Measurements from ENCODE around the gene DICER1.
"Not testable (repeated sequence)": the region's sequence is repeated elsewhere in the genome, so short reads cannot be mapped to it uniquely, and the experiment has no call there.

DICER1 gene

DNA sequence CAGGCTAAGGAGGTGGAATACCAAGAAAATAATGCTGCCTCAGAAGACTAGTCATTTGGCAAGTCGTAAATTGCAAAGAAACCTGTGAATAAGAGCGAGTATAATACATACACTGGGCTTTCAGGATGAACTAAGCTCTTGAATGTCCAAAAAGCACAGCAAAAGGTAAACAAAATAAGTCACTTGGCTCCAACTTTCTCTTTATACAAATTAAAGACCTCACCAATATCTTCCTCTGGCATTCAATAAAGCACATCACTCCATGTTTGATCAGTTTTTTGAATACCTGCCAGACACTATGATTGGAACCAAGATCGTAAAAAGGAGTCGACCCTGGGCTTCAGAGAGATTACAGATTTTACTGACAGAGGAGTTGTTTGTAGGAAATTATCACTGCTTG lies 3.5 kb downstream of the DICER1 start:
- in situ Hi-C loops (cut with MboI; ENCODE audit: low sequenced_read_pairs), result no loop called here

DNA sequence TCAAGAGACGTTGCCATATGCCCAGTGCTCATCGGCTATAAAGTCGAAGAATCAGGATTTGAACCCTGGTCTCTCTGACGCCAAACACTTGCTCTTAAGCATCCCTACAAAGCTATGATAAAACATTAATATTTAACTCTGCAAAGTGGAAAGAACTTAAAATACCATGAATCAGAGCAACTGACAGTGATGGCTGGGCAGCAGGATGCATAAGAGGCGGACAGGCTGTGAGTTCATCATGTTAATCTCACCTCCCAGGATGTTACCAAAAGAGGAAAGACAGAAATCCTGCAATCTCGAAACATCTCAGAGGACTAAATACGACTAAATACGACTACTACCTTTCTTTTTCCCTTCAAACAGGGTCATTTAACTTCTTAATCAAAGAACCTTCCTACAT lies 5.8 kb downstream of the DICER1 start:
- in situ Hi-C loops (cut with MboI; ENCODE audit: low sequenced_read_pairs), result no loop called here

DNA sequence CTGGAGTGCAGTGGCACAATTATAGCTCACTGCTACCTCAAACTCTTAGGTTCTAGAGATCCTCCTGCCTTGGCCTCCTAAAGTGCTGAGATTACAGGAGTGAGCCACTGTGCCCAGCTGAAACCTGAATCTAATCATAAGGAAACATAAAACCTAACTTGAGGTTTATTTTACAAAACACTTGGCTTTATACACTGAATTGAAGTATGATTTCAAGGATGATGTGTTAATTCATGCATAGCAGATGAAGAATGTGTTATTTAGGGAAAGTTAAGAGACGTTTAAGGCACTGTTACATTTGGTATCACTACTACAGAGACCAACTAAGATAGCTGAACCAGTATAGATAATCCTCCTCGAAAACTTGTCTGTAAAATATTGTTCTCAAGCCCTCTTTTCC lies 6.4 kb downstream of the DICER1 start:
- in situ Hi-C loops (cut with MboI; ENCODE audit: low sequenced_read_pairs), result no loop called here

DNA sequence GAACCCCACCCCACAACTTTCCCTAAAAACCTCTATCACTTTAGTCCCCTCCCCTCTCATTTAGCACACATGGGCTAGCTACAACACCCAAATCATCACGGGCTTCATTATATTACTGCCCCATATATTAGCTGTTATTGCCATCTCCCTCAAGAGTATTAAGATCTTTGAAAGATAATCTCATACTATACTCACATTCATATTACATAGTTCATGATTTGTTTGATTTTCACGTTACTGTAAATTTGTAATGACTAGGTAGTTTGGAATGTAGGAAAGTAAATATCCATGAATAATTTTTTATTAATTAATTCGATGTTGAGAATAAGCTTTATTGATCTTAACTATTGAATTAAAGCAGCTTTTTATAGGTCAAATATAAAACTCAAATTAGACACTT lies 7.9 kb downstream of the DICER1 start:
- in situ Hi-C loops (cut with MboI; ENCODE audit: low sequenced_read_pairs), result no loop called here

DNA sequence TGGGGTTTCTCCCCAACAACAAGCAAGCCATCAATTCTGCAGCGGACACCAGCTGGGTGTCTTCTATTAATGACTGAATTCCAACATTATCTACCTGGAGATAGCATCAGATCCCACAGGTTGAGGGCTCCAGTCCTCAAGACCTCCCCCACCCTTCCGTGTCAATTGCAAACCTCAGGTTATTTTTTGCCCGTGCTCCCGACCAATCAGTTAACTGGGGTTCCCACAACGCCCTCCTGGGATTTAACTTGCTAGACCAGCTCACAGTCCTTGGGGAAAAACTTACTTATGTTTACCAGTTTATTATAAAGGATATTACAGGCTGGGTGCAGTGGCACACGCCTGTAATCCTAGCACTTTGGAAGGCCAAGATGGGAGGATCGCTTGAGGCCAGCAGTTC lies 9.7 kb downstream of the DICER1 start:
- in situ Hi-C loops (cut with MboI; ENCODE audit: low sequenced_read_pairs), result no loop called here

DNA sequence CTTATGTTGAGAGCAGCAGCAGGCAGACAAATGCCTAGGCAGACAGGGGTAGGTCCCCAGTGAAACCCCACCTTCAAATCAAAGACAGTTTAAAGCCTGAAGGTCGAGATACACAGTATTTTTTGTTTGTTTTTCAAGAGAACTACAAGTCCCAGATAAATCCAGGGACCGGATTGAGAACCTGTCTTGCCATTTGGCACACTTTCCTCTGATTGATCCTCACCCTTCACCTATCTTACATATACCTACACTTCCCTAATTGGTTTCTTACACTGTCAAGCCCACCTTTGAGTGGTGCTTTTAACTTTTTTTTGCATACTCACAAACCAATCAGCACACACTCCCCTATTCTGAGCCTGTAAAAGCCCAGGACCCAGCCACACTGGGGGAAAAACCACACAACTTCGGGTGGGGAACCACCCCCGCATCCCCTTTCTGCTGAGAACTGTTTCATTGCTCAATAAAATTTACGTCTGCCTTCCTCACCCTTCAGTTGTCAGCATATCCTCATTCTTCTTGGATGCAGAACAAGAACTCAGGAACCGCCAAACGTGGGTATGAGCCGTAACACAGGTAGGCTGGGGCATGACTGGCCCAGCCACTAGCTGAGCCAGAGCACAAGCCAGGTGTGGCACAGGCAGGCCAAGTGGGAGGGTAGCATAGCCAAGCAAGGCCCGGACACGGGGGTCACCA lies 11.1 kb downstream of the DICER1 start:
- in situ Hi-C loops (cut with MboI; ENCODE audit: low sequenced_read_pairs), result no loop called here

DNA sequence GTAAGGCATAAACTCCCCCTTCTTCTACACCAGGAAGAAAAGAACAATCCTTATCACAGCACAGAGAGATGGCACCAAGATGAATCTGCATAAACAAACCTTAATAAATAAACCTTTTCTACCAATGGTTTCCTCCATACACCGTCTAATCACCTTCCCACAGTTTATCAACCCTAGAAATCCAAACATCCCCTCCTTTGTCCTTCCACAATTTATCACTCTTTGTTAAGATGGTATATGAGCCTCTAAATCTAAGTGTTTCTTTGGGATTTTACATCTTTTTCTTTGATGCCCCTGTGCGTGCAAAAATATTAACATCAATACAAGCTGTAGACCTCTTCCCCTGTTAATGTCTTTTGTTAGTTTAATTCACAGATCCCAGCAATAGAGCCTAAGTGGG lies 12.5 kb downstream of the DICER1 start:
- in situ Hi-C loops (cut with MboI; ENCODE audit: low sequenced_read_pairs), result no loop called here

DNA sequence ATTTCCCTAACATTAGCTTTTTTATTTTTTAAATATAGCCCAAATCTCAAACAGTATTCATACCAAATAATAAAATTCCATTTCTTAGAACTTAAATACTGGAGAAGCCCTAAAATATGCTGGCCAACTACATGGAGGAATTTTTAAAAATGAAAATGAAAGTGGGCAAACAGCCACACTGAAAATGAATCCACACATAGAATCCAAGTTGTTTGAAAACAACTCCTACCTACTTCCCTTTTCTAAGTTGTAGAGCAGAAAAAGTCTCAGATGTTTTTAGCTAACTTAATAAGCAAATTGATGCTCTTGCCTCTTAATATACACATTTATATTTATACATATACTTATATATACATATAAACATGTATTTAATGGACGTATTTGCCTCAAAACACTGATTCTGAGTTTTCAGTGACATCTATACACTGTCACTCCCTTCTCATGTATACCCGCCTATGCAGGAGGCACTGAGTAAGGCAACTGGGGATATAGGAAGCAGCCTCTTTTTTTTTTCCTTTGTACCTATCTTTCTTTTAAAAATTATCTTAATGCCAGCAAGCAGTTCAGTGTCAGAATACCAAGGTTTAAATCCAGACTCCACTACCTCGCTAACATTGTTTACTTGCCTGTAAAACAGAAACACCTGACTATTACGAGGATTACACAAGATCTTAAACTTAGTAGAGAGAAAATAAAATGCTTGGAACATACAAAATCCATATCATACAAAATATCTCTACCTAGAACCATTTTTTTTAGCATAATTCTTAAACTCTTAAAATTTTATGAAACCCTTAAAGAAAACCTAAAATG lies 13.3 kb downstream of the DICER1 start:
- in situ Hi-C loops (cut with MboI; ENCODE audit: low sequenced_read_pairs), result no loop called here

DNA sequence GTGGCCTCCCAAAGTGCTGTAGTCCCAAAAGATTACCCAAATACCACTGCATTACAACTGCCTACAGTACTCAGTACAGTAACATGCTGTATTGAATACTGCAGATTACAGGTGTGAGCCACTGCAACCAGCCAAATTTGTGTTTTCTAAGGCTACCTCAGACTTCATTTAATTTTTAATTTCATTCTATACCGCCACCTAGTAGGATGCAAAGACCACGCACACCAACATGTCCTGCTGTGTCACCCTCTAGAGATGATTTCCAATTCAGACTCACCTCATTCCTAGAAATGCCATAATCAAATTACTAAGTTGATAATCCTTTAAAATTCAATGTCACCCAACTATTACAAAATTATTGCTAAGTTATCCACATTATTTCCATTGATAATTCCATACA lies 15.1 kb downstream of the DICER1 start:
- in situ Hi-C loops (cut with MboI; ENCODE audit: low sequenced_read_pairs), result no loop called here

DNA sequence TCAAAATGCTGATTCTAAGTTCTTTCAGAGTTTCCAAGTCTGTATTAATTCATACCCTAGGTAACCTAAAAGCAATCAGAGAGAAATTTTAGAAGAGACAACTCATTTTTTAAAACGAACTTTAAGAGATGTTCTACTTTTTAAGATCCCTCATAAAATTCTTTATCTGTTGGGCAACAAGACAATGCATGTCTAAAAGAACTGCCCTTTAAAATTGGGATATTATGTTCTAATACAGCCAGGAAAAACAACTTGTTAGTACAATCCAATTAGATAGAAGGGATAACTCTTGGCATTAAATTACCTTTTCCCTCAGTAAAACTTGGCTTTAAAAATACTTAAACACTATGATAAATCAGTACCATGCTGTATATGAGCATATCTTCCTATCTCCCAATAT lies 15.6 kb downstream of the DICER1 start:
- in situ Hi-C loops (cut with MboI; ENCODE audit: low sequenced_read_pairs), result no loop called here

DNA sequence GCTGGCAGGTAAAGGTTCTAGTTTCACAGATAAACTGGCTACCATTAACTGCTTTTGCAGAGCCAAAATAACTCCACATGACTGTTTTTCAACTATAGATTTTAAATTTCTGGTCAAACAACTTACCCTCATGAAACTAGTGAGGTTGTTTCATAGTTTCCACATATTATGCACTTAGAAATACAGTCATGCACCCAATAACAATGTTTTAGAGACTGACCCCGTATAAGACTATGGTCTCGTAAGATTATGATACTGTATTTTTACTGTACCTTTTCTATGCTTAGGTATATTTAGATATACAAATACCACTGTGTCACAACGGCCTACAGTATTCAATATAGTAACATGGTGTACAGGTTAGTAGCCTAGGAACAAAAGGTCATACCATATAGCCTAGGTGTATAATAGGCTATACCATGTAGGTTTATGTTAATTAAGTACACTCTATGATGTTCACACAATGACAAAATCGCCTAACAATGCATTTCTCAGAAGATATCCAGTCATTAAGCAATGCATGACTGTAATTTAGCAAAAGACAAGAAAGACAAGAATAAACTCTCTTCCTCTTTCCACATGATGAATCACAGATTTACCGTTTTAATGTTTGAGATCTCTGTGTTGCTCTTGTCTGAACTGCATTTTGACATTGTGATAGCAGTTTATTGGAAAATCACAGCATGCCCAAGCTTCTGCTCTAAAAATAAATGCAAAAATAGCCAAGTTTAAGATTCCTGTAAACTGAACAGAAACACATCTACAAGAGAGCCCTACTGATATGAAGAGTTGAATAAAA lies 17.1 kb downstream of the DICER1 start:
- in situ Hi-C loops (cut with MboI; ENCODE audit: low sequenced_read_pairs), result no loop called here

DNA sequence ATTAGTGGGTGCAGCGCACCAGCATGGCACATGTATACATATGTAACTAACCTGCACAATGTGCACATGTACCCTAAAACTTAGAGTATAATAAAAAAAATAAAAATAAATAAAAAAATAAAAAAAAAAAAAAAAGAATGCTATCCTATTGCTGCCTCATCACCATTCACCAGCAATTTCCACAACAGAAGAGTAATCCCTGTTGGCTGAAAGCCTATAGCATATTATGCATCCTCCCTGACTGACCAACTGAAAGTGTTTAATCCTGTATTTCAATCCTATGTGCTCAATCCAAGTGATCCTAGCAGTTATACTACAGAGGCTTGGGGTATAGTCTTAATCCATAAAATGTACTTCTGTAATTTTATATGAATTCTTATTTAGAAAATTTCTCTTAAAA lies 18.5 kb downstream of the DICER1 start:
- in situ Hi-C loops (cut with MboI; ENCODE audit: low sequenced_read_pairs), result no loop called here

DNA sequence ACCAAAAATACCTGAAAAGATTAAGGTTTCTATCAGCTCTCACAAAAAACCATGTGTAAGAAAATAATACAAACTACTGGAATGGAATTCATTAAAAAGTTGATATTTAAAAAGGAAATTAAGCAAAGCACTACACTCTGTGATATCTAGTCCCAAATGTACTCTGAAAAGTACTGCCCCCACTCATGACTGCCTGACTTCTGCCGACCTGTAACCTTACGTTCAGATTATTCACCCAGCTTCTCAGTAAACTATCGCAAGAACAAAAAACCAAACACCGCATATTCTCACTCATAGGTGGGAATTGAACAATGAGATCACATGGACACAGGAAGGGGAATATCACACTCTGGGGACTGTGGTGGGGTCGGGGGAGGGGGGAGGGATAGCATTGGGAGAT lies 18.9 kb downstream of the DICER1 start:
- in situ Hi-C loops (cut with MboI; ENCODE audit: low sequenced_read_pairs), result not testable (repeated sequence)

DNA sequence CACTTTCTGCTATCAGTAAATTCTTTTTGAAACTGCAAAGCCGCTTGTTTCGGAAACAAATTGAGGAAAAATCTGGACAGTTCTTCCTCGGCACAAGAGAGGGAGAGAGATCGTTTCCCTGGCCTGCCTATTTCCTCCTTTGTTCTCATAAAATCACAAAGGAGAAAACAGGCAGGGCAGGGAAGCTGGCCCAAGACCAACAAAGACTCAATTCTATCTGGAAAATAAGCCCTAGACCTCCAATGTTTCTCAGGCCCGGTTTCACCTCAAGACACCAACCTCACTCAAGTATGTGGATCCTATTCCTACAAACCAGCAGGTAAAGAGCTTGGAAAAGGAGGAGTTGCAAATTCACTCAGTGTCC lies 19.5 kb downstream of the DICER1 start:
- in situ Hi-C loops (cut with MboI; ENCODE audit: low sequenced_read_pairs), result no loop called here

DNA sequence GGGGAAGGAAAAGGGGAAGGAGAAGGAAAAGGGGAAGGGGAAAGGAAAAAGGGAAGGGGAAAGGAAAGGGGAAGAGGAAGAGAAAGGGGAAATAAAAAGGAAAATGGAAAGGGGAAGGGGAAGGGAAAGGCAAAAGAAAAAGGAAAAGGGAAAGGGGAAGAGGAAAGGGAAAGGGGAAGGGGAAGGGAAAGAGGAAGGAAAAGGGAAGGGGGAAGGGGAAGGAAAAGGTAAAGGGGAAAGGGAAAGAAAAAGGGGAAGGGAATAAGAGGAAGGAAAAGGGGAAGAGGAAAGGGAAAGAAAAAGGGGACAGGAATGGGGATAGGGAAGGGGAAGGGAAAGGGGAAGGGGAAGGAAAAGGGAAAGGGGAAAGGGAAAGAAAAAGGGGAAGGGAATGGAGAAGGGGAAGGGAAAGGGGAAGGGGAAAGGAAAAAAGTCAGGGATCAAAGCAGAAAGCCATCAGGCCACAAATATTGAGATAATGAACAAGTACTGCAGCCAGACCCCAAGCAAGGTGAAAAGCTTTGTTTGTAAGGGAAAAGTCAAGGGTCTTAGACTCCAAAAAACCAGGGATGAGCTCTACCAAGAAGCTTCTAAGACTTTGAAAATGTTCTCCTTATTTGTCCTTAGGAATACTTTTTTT lies 20.0 kb downstream of the DICER1 start:
- in situ Hi-C loops (cut with MboI; ENCODE audit: low sequenced_read_pairs), result no loop called here

DNA sequence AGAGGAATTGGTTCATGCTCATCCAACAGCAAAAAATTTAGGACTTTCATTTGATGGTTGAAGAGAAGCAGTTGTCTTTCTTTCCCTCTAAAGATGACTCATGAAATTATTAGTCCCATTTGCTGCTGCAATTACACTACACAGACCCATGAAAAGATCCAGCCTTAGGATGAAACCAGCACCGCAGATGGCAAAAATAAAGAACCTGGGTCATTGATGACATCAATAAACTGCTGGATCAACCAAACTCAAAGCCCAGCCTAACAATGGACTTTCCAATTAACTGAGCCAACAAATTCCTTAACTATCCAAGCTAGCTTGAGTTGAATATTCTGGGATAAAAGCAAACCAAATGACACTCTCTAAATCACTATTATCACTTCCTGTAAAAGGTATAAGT lies 20.7 kb downstream of the DICER1 start:
- in situ Hi-C loops (cut with MboI; ENCODE audit: low sequenced_read_pairs), result no loop called here

DNA sequence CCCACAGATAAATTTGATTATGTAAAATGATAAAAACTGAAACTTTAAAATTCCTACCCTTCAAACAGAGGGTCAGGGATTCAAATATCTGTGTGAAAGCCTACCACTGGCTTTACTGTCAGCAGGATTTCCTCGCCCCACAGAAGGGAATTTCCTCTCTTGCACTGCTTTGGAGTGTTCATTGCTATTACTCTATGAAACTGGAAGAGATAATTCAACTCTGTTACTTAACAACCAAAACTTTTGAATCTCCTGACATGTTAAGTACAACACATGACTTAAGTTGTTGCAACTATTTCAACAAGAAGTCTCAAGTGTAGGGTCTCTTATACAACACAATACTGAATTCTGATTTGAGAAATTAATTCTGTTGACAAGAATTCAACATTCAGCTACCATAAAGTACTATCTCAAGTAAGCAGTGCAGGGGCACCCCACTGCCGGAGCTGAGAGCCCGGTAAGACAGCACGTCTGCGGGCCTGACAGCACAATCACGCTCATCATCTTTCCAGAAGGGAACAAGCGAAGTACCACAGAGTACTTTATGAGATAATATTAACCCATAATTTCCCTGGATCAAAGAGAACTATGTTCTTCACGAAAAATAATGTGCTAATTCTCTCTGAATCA lies 22.9 kb downstream of the DICER1 start:
- in situ Hi-C loops (cut with MboI; ENCODE audit: low sequenced_read_pairs), result no loop called here

DNA sequence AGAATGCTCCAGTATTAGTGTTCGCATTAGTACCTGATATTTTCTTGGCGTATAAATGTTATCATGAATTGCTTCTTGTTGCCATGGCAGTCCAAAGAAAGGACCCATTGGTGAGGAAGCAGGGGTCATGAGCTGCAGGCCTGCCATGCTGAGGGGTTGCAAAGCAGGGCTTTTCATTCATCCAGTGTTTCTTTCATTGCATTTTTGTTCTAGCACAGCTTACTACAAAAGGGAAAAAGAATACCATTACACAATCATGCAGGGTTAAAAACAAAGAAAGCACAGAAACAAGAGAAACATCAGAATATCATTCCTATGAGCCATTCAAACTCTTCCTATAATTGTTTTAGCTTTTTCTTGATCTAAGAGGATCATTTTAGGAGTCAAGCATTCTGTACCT lies 24.0 kb downstream of the DICER1 start:
- in situ Hi-C loops (cut with MboI; ENCODE audit: low sequenced_read_pairs), result no loop called here

DNA sequence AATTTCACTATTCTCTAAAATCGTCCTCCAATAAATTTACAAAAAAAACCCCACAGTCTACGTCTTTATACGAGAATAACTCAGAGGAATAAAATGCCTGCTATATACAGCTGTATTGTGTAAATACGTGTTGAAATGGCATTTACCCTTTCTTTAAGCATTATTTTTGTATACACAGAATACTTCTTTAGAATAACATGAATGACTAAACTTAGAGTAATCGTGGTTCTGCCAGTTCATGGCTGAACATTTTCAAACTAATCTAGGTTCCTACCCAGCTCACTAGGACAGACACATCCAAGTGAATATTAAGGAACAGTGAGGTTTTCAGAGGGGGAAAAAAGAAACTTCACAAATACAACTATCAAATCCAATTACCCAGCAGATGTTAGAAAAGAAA lies 24.6 kb downstream of the DICER1 start:
- in situ Hi-C loops (cut with MboI; ENCODE audit: low sequenced_read_pairs), result no loop called here

DNA sequence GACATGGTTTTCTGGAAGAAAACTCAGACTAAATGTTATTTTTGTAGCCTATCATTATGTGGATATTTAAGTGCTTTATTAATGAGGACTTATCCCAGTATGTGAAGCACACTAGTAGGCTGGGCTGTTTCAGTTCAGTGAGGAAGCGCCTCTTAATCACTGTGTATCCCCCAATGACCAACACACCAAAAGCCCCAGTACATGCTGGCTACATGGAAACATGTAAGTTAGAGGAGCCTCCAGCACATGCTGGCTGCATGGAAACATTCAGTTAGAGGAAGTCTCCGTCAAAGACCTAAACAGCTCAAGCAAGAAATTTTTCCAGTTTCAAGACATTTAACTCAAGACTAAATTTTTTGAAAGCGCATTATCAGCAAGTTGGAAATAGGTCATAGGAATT lies 26.8 kb downstream of the DICER1 start:
- in situ Hi-C loops (cut with MboI; ENCODE audit: low sequenced_read_pairs), result no loop called here

DNA sequence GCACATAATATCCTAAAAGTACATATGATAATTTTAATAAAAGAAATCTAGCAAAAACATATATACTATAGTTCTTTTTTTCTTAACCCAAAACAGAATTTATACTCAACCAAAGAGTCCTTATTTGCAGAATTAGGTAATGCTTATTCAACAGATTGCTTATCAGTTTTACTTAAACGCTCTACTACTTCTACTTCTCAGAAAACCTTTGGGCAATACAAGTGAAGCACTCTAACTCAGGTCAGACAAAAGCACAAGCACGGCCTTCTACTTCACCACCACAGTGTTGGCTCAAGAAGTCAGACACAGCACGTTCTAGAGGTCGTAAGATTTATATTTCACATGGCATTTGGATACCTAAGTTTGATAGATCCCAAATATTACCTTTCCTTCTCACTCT lies 29.2 kb downstream of the DICER1 start:
- in situ Hi-C loops (cut with MboI; ENCODE audit: low sequenced_read_pairs), result no loop called here

Data from HL-60/S4 treated with retinoic acid at 250 ng/mL for 4 days and 3 days (cell line).